Stomach smooth muscle (tissue), 2 donors: ENCODE measurements around the gene GLTPD2.
"Not testable (repeated sequence)": the region's sequence is repeated elsewhere in the genome, so short reads cannot be mapped to it uniquely, and the experiment has no call there.

Source experiments
- H3K27ac ChIP-seq: one replicate; pipeline ENCODE4 v1.7.0; 2013; ENCODE audit warnings: mild to moderate bottlenecking, low read length, inconsistent platforms
- H3K27me3 ChIP-seq, 2 donors: one replicate each; pipeline ENCODE4 v1.7.0; 2013; ENCODE audit warnings: low read length in 2 of 2; ENCODE audit not compliant: insufficient read depth in 2 of 2, control insufficient read depth in 1 of 2
- H3K36me3 ChIP-seq, 2 donors: one replicate each; pipeline ENCODE4 v1.7.0; 2013; ENCODE audit warnings: low read length in 2 of 2; ENCODE audit not compliant: control insufficient read depth in 2 of 2, insufficient read depth in 2 of 2
- H3K4me1 ChIP-seq: one replicate; pipeline ENCODE4 v1.7.0; 2013; ENCODE audit warnings: low read length; ENCODE audit not compliant: control insufficient read depth, insufficient read depth
- H3K4me3 ChIP-seq, 2 donors: one replicate each; pipeline ENCODE4 v1.7.0; 2013; ENCODE audit warnings: low read length in 2 of 2
- H3K9ac ChIP-seq, 2 donors: one replicate each; pipeline ENCODE4 v1.7.0; 2013; ENCODE audit warnings: low read length in 2 of 2, mild to moderate bottlenecking in 1 of 2
- H3K9me3 ChIP-seq, 2 donors: one replicate each; pipeline ENCODE4 v1.7.0; 2013; ENCODE audit warnings: low read length in 2 of 2; ENCODE audit not compliant: control insufficient read depth in 2 of 2
- donor health status: healthy.
- donor health status: Pancreatic carcinoma.

GLTPD2 gene

DNA sequence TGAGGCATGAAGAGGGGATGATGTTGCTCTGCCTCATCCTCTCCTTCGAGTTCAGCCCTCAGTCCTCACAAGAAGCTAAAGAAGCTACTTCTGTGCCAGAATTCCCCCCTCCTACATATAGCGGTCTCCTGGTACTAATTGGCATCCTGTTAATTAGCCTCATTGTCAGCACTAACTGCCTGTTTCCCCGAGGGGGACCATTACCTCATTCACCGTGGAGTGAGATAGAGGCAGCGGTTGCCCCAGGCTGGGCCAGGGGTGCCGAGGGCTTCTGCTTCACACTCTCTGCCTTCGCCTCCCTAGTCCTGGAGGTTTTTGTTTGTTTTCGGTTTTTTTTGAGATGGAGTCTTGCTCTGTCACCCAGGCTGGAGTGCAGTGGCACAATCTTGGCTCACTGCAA is 38.6 kb downstream of the GLTPD2 start:
- no peaks in the 10 kb centered on the region for H3K4me1 ChIP-seq
- no peak overlapping the region for H3K9ac ChIP-seq
- no peak overlapping the region for H3K4me3 ChIP-seq
- no peaks in the 10 kb centered on the region for H3K9me3 ChIP-seq
- peaks cover 3 to 8% of the 10 kb centered on the region in 2 donors for H3K36me3 ChIP-seq
- H3K27ac ChIP-seq, result no peak overlapping the region
- no peaks in the 10 kb centered on the region for H3K27me3 ChIP-seq

- peaks cover 18% of the 10 kb centered on the region for H3K4me1 ChIP-seq
- H3K36me3 ChIP-seq, H3K9me3 ChIP-seq, H3K27me3 ChIP-seq: not testable (repeated sequence)
- peak overlapping the region; percentile 62 for H3K27ac ChIP-seq
- peak overlapping the region; percentile 58 to 80 for H3K9ac ChIP-seq
- H3K4me3 ChIP-seq, result peak overlapping the region; percentile 81 to 82
Measured at GRCh38 chr17:4832829-4833177, 44.0 kb downstream of the GLTPD2 start.

GRCh38 chr17:4833178-4833940 is 44.6 kb downstream of the GLTPD2 start, which contains the start of gene MINK1:
MINK1 (plus strand) TSS chr17:4833340; CDS start chr17:4833584, 244 bp downstream.
- Histone ChIP-seq H3K4me3 (peak within 1 kb of the TSS; percentile 81 to 82), H3K9me3 (no peaks in the 10 kb centered on the region), H3K36me3 (no peaks in the 10 kb centered on the region), H3K27me3 (no peaks in the 10 kb centered on the region), H3K27ac (peak within 1 kb of the TSS; percentile 62), H3K4me1 (peaks cover 19% of the 10 kb centered on the region), H3K9ac (peak within 1 kb of the TSS; percentile 68 to 80)

DNA sequence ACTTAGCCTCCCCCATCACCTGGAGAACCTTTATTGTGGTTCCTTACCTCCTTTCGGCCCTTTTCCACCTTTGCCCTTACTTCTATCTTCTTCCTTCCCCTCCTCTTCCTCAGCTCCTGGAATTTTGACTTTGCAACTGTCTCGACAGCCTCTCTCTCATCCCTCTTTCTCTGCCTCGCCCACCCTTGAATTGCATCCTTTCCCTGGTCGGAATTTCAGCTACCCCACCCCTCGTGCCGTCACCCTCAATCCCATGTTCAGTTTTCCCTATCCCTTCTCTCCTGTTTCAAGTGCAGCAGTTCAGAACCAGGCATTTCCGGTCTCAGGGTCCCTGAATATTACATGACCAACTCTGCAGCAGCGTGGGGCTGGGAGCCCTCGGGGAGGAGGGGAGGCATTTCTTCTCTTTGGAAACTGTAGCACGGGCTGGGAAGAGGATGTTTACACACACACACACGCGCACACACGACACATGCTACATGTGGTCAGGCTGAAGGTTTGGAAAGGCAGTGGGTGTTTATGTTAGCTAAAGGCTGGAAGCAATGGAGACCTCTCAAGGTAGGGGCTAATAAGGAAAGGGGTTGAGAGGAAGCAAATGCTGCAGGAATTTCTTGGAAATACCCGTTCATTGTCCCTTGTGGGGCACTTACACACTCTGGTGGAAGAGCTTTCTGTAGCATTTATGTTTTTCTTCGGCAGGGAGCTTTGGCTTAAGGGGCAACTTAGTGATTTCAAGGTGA is 45.3 kb downstream of the GLTPD2 start:
- H3K36me3 ChIP-seq, result no peaks in the 10 kb centered on the region
- H3K27me3 ChIP-seq, result no peaks in the 10 kb centered on the region
- peaks cover 19% of the 10 kb centered on the region for H3K4me1 ChIP-seq
- H3K4me3 ChIP-seq, result peak overlapping the region; percentile 72 to 82
- H3K9ac ChIP-seq, result peak overlapping the region; percentile 68 to 80
- H3K9me3 ChIP-seq, result no peaks in the 10 kb centered on the region
- peak overlapping the region; percentile 62 for H3K27ac ChIP-seq

GRCh38 chr17:4834681-4835020 is 45.9 kb downstream of the GLTPD2 start:
- H3K4me3 ChIP-seq, result peak overlapping the region; percentile 72 to 82
- H3K27me3 ChIP-seq, result no peaks in the 10 kb centered on the region
- H3K36me3 ChIP-seq, result no peaks in the 10 kb centered on the region
- H3K4me1 ChIP-seq, result peaks cover 19% of the 10 kb centered on the region
- H3K27ac ChIP-seq, result peak overlapping the region; percentile 31
- no peak overlapping the region for H3K9ac ChIP-seq
- no peaks in the 10 kb centered on the region for H3K9me3 ChIP-seq

DNA sequence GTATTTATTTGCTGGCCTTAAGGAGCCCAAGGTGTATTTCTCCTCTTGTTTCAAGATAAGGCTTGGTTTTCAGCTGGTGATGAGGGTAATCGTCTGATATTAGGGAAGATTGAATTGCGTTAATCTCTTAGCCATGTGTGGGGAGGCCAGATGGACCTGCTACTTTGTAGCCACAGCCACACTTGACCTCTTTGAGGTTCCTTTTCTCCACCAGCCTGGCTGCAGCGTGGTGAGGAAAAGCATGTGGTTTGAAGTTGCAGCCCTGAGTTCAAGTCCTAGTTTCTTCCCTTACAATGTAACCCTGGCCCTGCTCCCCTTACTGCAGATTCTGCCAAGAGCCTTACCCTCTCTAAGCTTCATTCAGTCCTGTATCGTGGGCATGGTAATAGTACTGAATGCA is 47.5 kb downstream of the GLTPD2 start:
- Histone ChIP-seq H3K9ac (peak overlapping the region in 1 of 2 donors; percentile 42), H3K9me3 (no peaks in the 10 kb centered on the region), H3K36me3 (no peaks in the 10 kb centered on the region), H3K27ac (no peak overlapping the region), H3K4me1 (peaks cover 19% of the 10 kb centered on the region), H3K4me3 (no peak overlapping the region), H3K27me3 (no peaks in the 10 kb centered on the region)

- H3K4me1 ChIP-seq, result peaks cover 19% of the 10 kb centered on the region
- H3K27me3 ChIP-seq, result no peaks in the 10 kb centered on the region
- H3K36me3 ChIP-seq, result no peaks in the 10 kb centered on the region
- H3K9me3 ChIP-seq, result no peaks in the 10 kb centered on the region
- H3K9ac ChIP-seq, result peak overlapping the region in 1 of 2 donors; percentile 5
- no peak overlapping the region for H3K4me3 ChIP-seq
- H3K27ac ChIP-seq, result no peak overlapping the region
Measured at GRCh38 chr17:4837471-4838308, 48.9 kb downstream of the GLTPD2 start.

DNA sequence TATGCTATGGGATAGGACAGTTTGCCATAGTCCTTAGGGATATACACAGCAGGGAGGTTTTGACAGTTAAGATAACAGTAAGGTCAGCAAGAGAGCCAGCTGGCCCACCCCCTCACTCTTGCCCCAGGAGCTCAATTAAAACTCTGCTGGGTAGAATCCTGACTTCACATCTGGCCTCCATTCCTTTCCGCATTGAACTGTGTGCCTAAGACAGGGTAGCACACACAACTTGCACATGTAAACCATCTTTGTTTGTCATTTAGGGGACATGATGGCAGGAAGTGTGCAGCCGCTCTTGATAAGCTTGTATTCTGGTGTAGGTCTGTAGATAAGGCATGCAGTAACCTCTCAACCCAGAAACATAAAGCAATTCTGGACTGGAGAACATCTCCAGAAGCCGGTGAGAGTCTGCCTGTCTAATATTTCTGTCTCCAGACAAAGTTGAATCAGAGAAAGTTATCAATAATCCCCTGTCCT is 49.6 kb downstream of the GLTPD2 start:
- Histone ChIP-seq H3K4me1 (peaks cover 19% of the 10 kb centered on the region), H3K9me3 (no peaks in the 10 kb centered on the region), H3K27ac (no peak overlapping the region), H3K9ac (no peak overlapping the region), H3K27me3 (no peaks in the 10 kb centered on the region), H3K36me3 (no peaks in the 10 kb centered on the region), H3K4me3 (no peak overlapping the region)

- Histone ChIP-seq H3K4me3 (no peak overlapping the region), H3K36me3 (no peaks in the 10 kb centered on the region), H3K4me1 (peaks cover 12% of the 10 kb centered on the region), H3K9me3 (no peaks in the 10 kb centered on the region), H3K9ac (no peak overlapping the region), H3K27me3 (no peaks in the 10 kb centered on the region), H3K27ac (no peak overlapping the region)
Measured at GRCh38 chr17:4839221-4839620, 50.5 kb downstream of the GLTPD2 start.
